Measurements from ENCODE around the gene CENATAC.

- TF ChIP-seq GATA3 (IDR thresholded peaks at IDR 0.05; ENCODE audit: low read depth, low read length) (no peak), GATA2 (IDR thresholded peaks at IDR 0.05; ENCODE audit: low read depth, low read length) (no peak)
Measured at GRCh38 chr11:119029340-119030028, 31.5 kb downstream of the CENATAC start.

All from SH-SY5Y (cell line).